Liver (tissue), 9 donors: ENCODE data around the gene SEC24D. TPM values are rescaled to one million over a fixed set of nuclear protein-coding genes. Genes with fewer than 3 reads are reported as not detected.

Source experiments
- DNase-seq: peaks from one replicate; pipeline ENCODE4 v3.0.0-alpha.2; 2017; ENCODE audit warnings: low spot score
- H3K27ac ChIP-seq, 2 donors: one replicate each; pipeline ENCODE4 v1.7.0; 2013; ENCODE audit warnings: inconsistent platforms in 2 of 2, low read length in 2 of 2, control low read depth in 1 of 2, low read depth in 1 of 2, mild to moderate bottlenecking in 1 of 2
- H3K27me3 ChIP-seq, 4 donors: one replicate each; pipeline versions ENCODE4 v1.6.1 to v1.7.0; 2013; ENCODE audit warnings: low read length in 3 of 4, inconsistent platforms in 1 of 4, mild to moderate bottlenecking in 1 of 4, moderate library complexity in 1 of 4; ENCODE audit not compliant: control insufficient read depth in 4 of 4, insufficient read depth in 4 of 4
- H3K36me3 ChIP-seq, 4 donors: one replicate each; pipeline versions ENCODE4 v1.6.1 to v1.7.0; 2013; ENCODE audit warnings: low read length in 3 of 4, mild to moderate bottlenecking in 3 of 4, low read depth in 1 of 4, moderate library complexity in 1 of 4; ENCODE audit not compliant: control insufficient read depth in 4 of 4, insufficient read depth in 3 of 4
- H3K4me1 ChIP-seq, 4 donors: one replicate each; pipeline versions ENCODE4 v1.6.1 to v1.7.0; 2013; ENCODE audit warnings: low read length in 3 of 4, mild to moderate bottlenecking in 3 of 4, moderate library complexity in 1 of 4; ENCODE audit not compliant: control insufficient read depth in 4 of 4, insufficient read depth in 4 of 4
- H3K4me3 ChIP-seq, 3 donors: one replicate each; pipeline versions ENCODE4 v1.6.1 to v1.7.0; 2013; ENCODE audit warnings: low read length in 3 of 3, control low read depth in 1 of 3, low read depth in 1 of 3, mild to moderate bottlenecking in 1 of 3
- H3K9ac ChIP-seq, 2 donors: one replicate each; pipeline ENCODE4 v1.7.0; 2013; ENCODE audit warnings: low read length in 2 of 2, mild to moderate bottlenecking in 2 of 2, moderate library complexity in 2 of 2, control low read depth in 1 of 2, low read depth in 1 of 2
- H3K9me3 ChIP-seq, 4 donors: one replicate each; pipeline versions ENCODE4 v1.6.1 to v1.7.0; 2013; ENCODE audit warnings: low read length in 3 of 4; ENCODE audit not compliant: control insufficient read depth in 4 of 4
- EGR1 ChIP-seq, 2 donors: IDR thresholded peaks; 2 replicates each; pipeline ENCODE4 v1.6.1; 2016 to 2018; ENCODE audit warnings: antibody characterized with exemption in 2 of 2, low read depth in 2 of 2
- FOXA2 ChIP-seq: IDR thresholded peaks from 2 replicates; pipeline ENCODE4 v1.6.1; 2016; ENCODE audit warnings: antibody characterized with exemption
- GABPA ChIP-seq, 2 donors: IDR thresholded peaks in 1 of 2; conservative IDR thresholded peaks in 1 of 2; 2 replicates each; pipeline ENCODE4 v1.6.1; 2016; ENCODE audit warnings: antibody characterized with exemption in 2 of 2, mild to moderate bottlenecking in 1 of 2, moderate library complexity in 1 of 2
- HNF4G ChIP-seq: IDR thresholded peaks from 2 replicates; pipeline ENCODE4 v1.6.1; 2016; ENCODE audit warnings: antibody characterized with exemption
- JUND ChIP-seq, 2 donors: IDR thresholded peaks; 2 replicates each; pipeline ENCODE4 v1.6.1; 2016; ENCODE audit warnings: antibody characterized with exemption in 2 of 2
- NR2F2 ChIP-seq: IDR thresholded peaks from 2 replicates; pipeline ENCODE4 v1.6.1; 2016; ENCODE audit warnings: antibody characterized with exemption
- RAD21 ChIP-seq, 2 donors: IDR thresholded peaks; 2 replicates each; pipeline ENCODE4 v1.6.1; 2016; ENCODE audit warnings: antibody characterized with exemption in 2 of 2, mild to moderate bottlenecking in 2 of 2
- RXRA ChIP-seq, 2 donors: IDR thresholded peaks; 2 replicates each; pipeline ENCODE4 v1.6.1; 2017 to 2018; ENCODE audit warnings: antibody characterized with exemption in 2 of 2, mild to moderate bottlenecking in 1 of 2
- SP1 ChIP-seq: IDR thresholded peaks from 2 replicates; pipeline ENCODE4 v1.6.1; 2018; ENCODE audit warnings: antibody characterized with exemption, mild to moderate bottlenecking
- TAF1 ChIP-seq: conservative IDR thresholded peaks from 2 replicates; pipeline ENCODE4 v1.6.1; 2016; ENCODE audit warnings: antibody characterized with exemption, mild to moderate bottlenecking
- YY1 ChIP-seq: IDR thresholded peaks from 2 replicates; pipeline ENCODE4 v1.6.1; 2016; ENCODE audit warnings: antibody characterized with exemption, mild to moderate bottlenecking
- WGBS: extraction: QIAGEN DNeasy Blood & Tissue Kit; methylation state at CpG from one replicate; pipeline ENCODE4 v1.1.7; 2013; 5-methylcytosine and 5-hydroxymethylcytosine counted together
- polyA plus RNA-seq, 2 donors: library from polyadenylated mRNA; stranded (reverse) in 1 of 2; unstranded in 1 of 2; fragments of 200-250 nt in 1 of 2; fragments of >200 nt in 1 of 2; fragmentation: Nextera tagmentation in 1 of 2; extraction: Ambion mirVana in 1 of 2; gene quantifications; one replicate each; pipeline versions ENCODE4 v1.2.1 to v1.2.3, GENCODE V29; 2013 to 2015
- total RNA-seq, 2 donors: library from RNA; depleted of rRNA; stranded (reverse); fragments of >200 nt; gene quantifications; one replicate each; pipeline ENCODE4 v1.2.3, GENCODE V29; 2014
- TF ChIP-seq, protein P1 (sequence below): IDR thresholded peaks from 2 replicates; pipeline ENCODE4 v1.6.1; 2016; ENCODE audit warnings: antibody characterized with exemption
- TF ChIP-seq, protein P2 (sequence below): IDR thresholded peaks from 2 replicates; pipeline ENCODE4 v1.6.1; 2016; ENCODE audit warnings: antibody characterized with exemption, mild to moderate bottlenecking
- TF ChIP-seq, protein P3 (sequence below): IDR thresholded peaks from 2 replicates; pipeline ENCODE4 v1.6.1; 2016; ENCODE audit warnings: antibody characterized with exemption
- TF ChIP-seq, protein P4 (sequence below): fragments of 150-350 bp; IDR thresholded peaks from 2 replicates; pipeline ENCODE4 v1.5.1; 2017; ENCODE audit warnings: improper control_type of control experiment, low read depth, low read length; ENCODE audit not compliant: missing input control
- donor health status: healthy.
- donor health status: healthy.
- donor health status: healthy.
- donor health status: healthy.
- donor health status: healthy.

Gene SEC24D
- total and polyA plus RNA-seq, 4 donors = 16.0 to 80.8 (median 33.7) TPM

DNA sequence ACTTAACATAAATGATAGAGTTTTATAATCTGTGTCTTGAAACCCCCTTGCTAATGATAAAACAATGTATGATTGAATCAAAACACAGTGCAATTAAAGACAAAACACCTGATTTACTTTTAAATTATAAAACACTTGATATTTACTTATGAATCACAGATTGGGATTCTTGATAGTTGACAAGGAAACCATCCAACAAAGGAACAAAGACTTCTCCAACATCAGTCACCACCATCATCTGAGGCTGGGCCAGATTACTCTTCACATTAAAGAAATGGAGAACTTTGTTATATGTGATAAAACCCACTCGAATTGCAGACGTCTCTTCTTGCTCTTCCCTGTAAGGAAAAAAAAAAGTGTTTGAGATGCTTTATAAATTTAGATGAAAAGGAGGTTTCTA, 83.4 kb downstream of the SEC24D start:
- peaks cover 4 to 13% (median 9%) of the 10 kb centered on the region in 4 donors for H3K36me3 ChIP-seq
- no peak overlapping the region for H3K9ac ChIP-seq
- DNase-seq = no peak
- H3K27ac ChIP-seq = no peak overlapping the region
- TF ChIP-seq, protein P1, sequence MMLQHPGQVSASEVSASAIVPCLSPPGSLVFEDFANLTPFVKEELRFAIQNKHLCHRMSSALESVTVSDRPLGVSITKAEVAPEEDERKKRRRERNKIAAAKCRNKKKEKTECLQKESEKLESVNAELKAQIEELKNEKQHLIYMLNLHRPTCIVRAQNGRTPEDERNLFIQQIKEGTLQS = no peak
- TF ChIP-seq YY1 (no peak), GABPA (IDR thresholded peaks at IDR 0.05 in 1 of 2, conservative IDR thresholded peaks at IDR 0.05 in 1 of 2) (no peak), TAF1 (no peak), NR2F2 (no peak), SP1 (no peak)
- TF ChIP-seq, protein P2, sequence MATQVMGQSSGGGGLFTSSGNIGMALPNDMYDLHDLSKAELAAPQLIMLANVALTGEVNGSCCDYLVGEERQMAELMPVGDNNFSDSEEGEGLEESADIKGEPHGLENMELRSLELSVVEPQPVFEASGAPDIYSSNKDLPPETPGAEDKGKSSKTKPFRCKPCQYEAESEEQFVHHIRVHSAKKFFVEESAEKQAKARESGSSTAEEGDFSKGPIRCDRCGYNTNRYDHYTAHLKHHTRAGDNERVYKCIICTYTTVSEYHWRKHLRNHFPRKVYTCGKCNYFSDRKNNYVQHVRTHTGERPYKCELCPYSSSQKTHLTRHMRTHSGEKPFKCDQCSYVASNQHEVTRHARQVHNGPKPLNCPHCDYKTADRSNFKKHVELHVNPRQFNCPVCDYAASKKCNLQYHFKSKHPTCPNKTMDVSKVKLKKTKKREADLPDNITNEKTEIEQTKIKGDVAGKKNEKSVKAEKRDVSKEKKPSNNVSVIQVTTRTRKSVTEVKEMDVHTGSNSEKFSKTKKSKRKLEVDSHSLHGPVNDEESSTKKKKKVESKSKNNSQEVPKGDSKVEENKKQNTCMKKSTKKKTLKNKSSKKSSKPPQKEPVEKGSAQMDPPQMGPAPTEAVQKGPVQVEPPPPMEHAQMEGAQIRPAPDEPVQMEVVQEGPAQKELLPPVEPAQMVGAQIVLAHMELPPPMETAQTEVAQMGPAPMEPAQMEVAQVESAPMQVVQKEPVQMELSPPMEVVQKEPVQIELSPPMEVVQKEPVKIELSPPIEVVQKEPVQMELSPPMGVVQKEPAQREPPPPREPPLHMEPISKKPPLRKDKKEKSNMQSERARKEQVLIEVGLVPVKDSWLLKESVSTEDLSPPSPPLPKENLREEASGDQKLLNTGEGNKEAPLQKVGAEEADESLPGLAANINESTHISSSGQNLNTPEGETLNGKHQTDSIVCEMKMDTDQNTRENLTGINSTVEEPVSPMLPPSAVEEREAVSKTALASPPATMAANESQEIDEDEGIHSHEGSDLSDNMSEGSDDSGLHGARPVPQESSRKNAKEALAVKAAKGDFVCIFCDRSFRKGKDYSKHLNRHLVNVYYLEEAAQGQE = no peak
- TF ChIP-seq, protein P3, sequence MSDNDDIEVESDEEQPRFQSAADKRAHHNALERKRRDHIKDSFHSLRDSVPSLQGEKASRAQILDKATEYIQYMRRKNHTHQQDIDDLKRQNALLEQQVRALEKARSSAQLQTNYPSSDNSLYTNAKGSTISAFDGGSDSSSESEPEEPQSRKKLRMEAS = no peak
- 86% methylated on average over 2 of the region's 2 CpGs for WGBS
- H3K9me3 ChIP-seq = no peaks in the 10 kb centered on the region
- H3K4me1 ChIP-seq = peaks cover 2 to 30% (median 18%) of the 10 kb centered on the region in 4 donors
- no peak overlapping the region for H3K4me3 ChIP-seq
- no peaks in the 10 kb centered on the region for H3K27me3 ChIP-seq

DNA sequence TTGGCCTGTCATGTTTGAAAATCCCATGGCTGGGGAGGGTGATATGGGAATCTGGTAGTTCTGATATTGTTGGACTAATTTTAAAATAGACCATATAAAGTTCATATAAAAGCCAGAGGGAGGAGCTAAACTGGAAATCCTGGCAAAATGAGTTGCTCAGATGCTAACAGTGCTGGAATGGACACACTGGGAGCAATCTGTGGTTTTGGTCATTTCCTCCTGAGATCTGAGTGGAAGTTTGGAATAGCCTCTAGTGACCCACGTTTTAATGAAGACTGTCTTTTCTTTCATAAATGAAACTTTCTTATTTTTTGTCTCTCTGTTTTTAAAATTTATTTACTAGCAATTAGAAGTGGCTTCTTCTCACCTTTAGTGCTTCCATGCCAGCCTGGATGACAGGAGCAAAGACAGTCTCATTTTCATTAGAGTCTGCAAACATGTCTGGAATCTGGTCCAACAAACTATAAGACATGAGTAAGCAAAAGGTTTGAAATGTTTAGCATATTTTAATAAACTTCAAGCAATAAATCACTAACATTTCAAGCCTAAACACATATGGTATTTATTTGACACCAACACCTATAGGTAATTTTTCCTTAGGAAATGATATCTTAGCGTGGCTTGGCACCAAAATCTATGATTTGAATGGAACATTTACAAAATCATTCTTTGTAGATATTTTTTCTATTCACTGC, 84.2 kb downstream of the SEC24D start:
- no peaks in the 10 kb centered on the region for H3K9me3 ChIP-seq
- DNase-seq = no peak
- peak; percentile 10 for TF ChIP-seq SP1
- TF ChIP-seq JUND (IDR thresholded peaks at IDR 0.05) = no peak
- TF ChIP-seq RXRA (IDR thresholded peaks at IDR 0.05) = peak in 1 of 2 donors; percentile 16
- TF ChIP-seq HNF4G = no peak
- no peak for TF ChIP-seq NR2F2
- no peak overlapping the region for H3K9ac ChIP-seq
- H3K27me3 ChIP-seq = no peaks in the 10 kb centered on the region
- no peak overlapping the region for H3K27ac ChIP-seq
- WGBS = 90% methylated on average over 2 of the region's 2 CpGs
- peaks cover 4 to 12% (median 9%) of the 10 kb centered on the region in 4 donors for H3K36me3 ChIP-seq
- peaks cover 2 to 23% (median 11%) of the 10 kb centered on the region in 4 donors for H3K4me1 ChIP-seq
- H3K4me3 ChIP-seq = no peak overlapping the region

DNA sequence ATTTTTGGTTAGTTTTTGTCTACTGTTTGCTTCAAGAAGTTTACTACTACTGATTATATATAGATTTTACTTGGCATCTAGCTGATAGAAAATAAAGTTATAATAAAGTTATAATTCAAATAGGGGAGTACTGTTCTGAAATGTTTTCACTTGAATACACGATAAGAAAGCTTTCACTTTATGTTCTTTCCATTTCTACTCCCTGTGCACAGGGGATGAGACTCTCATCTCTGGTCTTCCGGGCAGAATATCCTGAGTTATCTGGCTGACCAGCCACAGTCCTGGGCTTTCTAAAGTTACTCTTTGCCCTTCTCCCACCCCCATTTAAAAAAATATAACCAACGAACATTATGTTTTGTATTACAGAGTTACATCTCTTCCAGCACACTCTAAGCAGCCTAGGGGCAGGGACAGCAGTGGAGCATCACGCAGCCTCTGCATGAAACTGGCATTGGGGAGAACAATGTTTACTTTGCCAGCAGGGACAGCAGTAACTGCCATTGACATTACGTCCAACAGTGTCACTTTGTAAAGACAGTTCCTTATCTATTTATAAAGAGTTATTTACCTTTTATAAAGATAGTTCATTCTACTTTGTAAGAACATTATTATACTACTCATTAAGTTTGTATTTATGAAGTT, 86.5 kb downstream of the SEC24D start:
- 34% methylated on average over 5 of the region's 5 CpGs for WGBS
- H3K4me1 ChIP-seq = peaks cover 0 to 10% (median 3%) of the 10 kb centered on the region in 4 donors
- DNase-seq = no peak
- TF ChIP-seq HNF4G (no peak), FOXA2 (peak; percentile 86), RAD21 (IDR thresholded peaks at IDR 0.05) (no peak), TAF1 (peak; percentile 54), JUND (IDR thresholded peaks at IDR 0.05) (no peak), EGR1 (IDR thresholded peaks at IDR 0.05; ENCODE audit: low read depth in 2 of 2) (no peak), NR2F2 (no peak)
- TF ChIP-seq, protein P4, sequence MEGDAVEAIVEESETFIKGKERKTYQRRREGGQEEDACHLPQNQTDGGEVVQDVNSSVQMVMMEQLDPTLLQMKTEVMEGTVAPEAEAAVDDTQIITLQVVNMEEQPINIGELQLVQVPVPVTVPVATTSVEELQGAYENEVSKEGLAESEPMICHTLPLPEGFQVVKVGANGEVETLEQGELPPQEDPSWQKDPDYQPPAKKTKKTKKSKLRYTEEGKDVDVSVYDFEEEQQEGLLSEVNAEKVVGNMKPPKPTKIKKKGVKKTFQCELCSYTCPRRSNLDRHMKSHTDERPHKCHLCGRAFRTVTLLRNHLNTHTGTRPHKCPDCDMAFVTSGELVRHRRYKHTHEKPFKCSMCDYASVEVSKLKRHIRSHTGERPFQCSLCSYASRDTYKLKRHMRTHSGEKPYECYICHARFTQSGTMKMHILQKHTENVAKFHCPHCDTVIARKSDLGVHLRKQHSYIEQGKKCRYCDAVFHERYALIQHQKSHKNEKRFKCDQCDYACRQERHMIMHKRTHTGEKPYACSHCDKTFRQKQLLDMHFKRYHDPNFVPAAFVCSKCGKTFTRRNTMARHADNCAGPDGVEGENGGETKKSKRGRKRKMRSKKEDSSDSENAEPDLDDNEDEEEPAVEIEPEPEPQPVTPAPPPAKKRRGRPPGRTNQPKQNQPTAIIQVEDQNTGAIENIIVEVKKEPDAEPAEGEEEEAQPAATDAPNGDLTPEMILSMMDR = no peak
- TF ChIP-seq, protein P1 = no peak
- TF ChIP-seq, protein P3 = no peak
- TF ChIP-seq, protein P2 = no peak

More for the DNA sequence above, 86.5 kb downstream of the SEC24D start:
- H3K9ac ChIP-seq = peak overlapping the region in 1 of 2 donors; percentile 38
- peaks cover 8 to 31% (median 19%) of the 10 kb centered on the region in 4 donors for H3K36me3 ChIP-seq
- H3K27ac ChIP-seq = peak overlapping the region; percentile 59 to 73
- no peak overlapping the region for H3K4me3 ChIP-seq
- no peaks in the 10 kb centered on the region for H3K27me3 ChIP-seq
- H3K9me3 ChIP-seq = no peaks in the 10 kb centered on the region
